ENCODE data around the gene GRIA1.

GRIA1 gene

GRCh38 chr5:153748823-153749222 is 258.4 kb downstream of the GRIA1 start:
- no peak for DNase-seq (ENCODE audit: low read depth)
- H3K4me3 ChIP-seq (ENCODE audit: low read depth, low read length) = no peak overlapping the region

GRCh38 chr5:153749960-153750359 is 259.5 kb downstream of the GRIA1 start:
- no peak overlapping the region for H3K4me3 ChIP-seq (ENCODE audit: low read depth, low read length)
- DNase-seq (ENCODE audit: low read depth) = no peak

DNA sequence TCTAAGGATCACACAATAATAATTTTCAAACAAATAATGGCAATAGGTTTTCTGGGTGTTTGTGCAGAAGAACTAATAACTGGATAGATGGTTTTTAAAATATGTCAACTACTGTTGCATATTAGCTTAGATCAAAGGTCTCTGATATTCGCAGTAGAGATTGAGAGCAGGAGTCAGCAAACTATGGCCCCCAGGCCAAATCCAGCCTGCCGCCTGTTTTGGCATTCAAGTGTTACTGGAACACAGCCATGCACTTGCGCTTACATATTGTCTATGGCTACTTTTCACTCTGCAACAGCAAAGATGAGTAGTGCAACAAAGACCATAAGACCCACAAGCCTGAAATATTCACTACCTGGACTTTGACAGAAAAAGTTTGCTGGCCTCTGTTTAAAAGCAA is 260.8 kb downstream of the GRIA1 start:
- no peak for DNase-seq (ENCODE audit: low read depth)
- no peak overlapping the region for H3K4me3 ChIP-seq (ENCODE audit: low read depth, low read length)

DNA sequence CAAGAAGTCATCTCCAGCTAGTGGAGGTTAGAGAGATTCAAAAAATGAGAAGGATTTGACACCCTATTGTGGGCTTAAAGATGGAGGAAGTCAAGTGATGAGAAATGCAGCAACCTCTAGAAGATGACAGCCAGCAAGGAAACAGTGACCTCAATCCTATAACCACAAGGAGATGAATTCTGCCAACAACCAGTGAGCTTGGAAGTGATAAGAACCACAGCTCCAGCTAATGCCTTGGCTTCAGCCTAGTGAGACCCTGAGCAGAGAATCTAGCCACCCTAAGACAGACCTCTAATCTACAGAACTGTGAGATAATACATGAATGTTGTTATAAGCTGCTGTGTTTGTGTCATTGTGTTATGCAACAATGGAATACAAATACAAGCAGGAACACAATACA is 262.4 kb downstream of the GRIA1 start:
- DNase-seq (ENCODE audit: low read depth) = no peak
- no peak overlapping the region for H3K4me3 ChIP-seq (ENCODE audit: low read depth, low read length)

- no peak overlapping the region for H3K4me3 ChIP-seq (ENCODE audit: low read depth, low read length)
- DNase-seq (ENCODE audit: low read depth) = no peak
Measured at GRCh38 chr5:153753645-153754432, 263.4 kb downstream of the GRIA1 start.

- no peak for DNase-seq (ENCODE audit: low read depth)
- H3K4me3 ChIP-seq (ENCODE audit: low read depth, low read length) = no peak overlapping the region
Measured at GRCh38 chr5:153755913-153756500, 265.5 kb downstream of the GRIA1 start.

DNA sequence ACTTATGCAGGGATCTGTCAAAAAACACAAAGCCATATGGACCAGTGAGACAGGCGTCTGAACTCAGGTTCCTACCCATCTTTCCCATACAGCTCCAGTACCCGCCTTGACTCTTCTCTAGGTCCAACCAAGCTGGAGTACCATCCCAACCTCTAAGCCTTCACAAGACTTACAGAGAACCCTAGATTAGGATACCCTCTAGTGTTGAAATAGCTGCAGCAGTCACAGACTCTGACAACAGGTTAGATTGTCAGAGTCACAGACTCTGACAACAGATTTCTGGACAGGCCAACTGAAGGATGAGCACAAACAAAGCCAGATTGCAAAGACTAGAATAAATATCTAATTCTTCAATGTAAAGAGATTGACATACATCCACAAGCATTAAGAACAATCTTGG is 266.1 kb downstream of the GRIA1 start:
- no peak overlapping the region for H3K4me3 ChIP-seq (ENCODE audit: low read depth, low read length)
- no peak for DNase-seq (ENCODE audit: low read depth)

GRCh38 chr5:153765987-153766386 is 275.5 kb downstream of the GRIA1 start:
- DNase-seq (ENCODE audit: low read depth) = no peak
- no peak overlapping the region for H3K4me3 ChIP-seq (ENCODE audit: low read depth, low read length)

- no peak for DNase-seq (ENCODE audit: low read depth)
Measured at GRCh38 chr5:153767221-153768188, 277.0 kb downstream of the GRIA1 start.

DNA sequence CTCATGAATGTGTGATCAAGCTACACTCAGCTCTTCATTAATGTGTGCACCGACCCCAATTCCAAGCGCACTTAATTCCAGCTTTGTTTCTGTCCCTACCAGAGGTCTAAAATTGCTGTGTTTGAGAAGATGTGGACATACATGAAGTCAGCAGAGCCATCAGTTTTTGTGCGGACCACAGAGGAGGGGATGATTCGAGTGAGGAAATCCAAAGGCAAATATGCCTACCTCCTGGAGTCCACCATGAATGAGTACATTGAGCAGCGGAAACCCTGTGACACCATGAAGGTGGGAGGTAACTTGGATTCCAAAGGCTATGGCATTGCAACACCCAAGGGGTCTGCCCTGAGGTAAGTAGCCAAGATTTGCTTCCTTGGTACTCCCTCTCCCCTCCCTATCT is 279.6 kb downstream of the GRIA1 start:
- no peak for DNase-seq (ENCODE audit: low read depth)
- H3K4me3 ChIP-seq (ENCODE audit: low read depth, low read length) = no peak overlapping the region

More at GRCh38 chr5:153767221-153768188, 277.0 kb downstream of the GRIA1 start:
- no peak overlapping the region for H3K4me3 ChIP-seq (ENCODE audit: low read depth, low read length)

GRCh38 chr5:153774686-153775085 is 284.2 kb downstream of the GRIA1 start:
- H3K4me3 ChIP-seq (ENCODE audit: low read depth, low read length) = no peak overlapping the region
- DNase-seq (ENCODE audit: low read depth) = no peak

DNA sequence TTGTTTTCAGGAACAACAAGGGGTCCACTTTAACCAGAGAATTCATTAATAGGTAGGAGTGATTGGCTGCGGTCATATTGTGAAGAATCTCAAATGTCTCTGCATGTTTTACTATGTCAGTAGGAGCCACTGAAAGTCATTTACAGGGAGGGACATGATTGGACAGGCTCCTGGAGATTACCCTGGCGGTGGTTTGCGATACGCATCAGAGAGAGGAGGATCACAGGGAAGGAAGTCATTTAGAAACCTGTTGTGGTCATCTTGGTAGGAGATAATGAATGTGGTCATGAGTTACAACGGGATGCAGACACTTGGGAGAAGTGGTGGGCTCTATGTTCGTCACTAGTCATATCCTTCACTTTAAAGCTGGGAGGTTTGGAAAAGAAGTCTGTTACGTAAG is 285.5 kb downstream of the GRIA1 start:
- no peak for DNase-seq (ENCODE audit: low read depth)
- no peak overlapping the region for H3K4me3 ChIP-seq (ENCODE audit: low read depth, low read length)

DNA sequence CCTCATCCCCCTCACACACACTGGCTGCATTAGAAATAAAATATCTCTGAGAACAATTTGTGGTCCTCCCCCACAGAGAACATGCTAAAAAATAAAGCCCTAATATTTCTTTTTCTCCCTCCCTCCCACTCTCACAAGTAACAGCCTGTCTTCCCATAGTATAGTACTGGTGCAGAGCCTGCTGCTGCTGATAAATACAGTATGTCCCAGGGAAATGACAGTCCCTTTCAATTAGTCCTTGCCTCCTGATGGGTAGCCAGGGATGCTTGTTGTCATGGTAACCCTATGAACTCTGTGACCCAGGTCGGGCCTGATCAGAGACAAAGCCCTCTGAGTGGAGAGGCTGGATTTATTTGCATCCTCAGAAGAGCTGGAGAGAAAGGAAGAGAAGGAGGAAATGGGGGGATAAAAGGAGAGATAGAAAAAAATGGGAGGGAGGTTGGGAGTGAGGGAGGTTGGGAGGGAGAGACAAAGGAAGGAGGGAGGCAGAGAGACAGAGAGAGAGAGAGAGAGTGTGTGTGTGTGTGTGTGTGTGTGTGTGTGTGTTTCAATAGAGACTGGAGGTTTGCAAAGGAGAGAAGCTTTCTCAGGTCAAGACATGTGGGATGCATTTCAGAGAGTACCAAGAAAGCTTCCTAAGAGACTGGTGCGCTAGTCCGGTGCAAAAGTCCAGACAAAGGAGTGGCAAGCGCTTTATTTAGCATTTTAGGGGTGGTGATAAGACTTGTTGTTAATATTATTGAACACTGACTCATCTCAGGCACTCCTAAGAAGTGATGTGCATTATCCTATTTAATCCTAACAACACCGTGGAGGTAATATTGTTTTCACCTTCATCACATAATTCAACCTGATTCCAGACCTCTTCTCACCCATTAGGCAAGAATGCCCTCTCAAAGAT is 287.5 kb downstream of the GRIA1 start:
- H3K4me3 ChIP-seq (ENCODE audit: low read depth, low read length) = no peak overlapping the region
- no peak for DNase-seq (ENCODE audit: low read depth)

- no peak for DNase-seq (ENCODE audit: low read depth)
- H3K4me3 ChIP-seq (ENCODE audit: low read depth, low read length) = no peak overlapping the region
Measured at GRCh38 chr5:153779836-153780235, 289.4 kb downstream of the GRIA1 start.

GRCh38 chr5:153780876-153781705 is 290.6 kb downstream of the GRIA1 start:
- no peak for DNase-seq (ENCODE audit: low read depth)
- no peak overlapping the region for H3K4me3 ChIP-seq (ENCODE audit: low read depth, low read length)

DNA sequence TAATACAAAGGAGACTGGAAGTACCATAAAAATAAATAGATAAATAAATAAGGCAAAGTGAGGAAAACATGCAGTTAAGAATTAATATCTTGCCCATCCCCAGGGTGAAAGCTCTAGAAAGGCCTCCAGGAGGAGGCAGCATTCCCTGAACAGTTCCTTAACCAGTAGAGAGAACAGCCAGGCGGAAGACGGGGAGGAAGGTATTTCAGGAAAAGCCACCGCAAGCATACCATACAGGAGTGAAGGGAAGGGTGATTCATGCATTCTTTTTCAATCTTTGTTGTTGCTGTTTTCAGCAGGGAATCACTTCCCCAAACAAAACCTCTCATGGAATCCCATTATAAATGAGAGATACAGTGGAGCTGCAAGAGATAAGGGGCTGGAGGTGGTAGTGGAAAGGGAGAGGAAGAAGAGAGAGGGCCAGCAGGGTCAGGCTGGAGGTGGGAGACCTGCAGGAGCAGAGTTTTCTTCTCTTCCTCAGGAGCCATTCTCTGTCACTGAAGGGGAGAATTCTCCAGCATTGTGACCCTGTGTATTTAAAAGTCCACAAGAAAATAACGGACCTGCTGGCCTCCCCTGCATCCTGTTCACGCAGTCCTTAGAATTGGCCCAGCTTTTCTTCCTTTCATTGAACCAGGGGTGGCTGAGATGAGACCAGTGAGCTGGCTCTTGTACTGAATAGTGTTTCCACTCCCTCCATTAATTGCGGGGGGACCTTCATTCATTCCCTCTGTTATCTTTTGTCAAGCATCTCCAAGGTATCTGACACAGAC is 292.3 kb downstream of the GRIA1 start:
- DNase-seq (ENCODE audit: low read depth) = no peak

DNA sequence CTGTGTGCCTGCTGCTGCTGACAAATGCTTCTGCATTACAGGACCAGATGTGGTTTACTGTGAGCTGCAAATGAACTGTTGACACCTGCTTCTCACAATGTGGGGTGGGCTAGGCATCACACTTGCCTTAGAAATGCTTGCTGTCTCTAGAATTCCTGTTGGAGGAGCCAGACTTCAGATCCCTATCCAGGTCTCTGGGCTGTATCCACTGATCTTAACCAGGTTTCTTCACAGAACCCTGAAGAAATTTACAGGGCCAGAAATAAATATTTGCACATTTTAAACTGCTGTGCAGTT is 292.8 kb downstream of the GRIA1 start:
- no peak for DNase-seq (ENCODE audit: low read depth)
- H3K4me3 ChIP-seq (ENCODE audit: low read depth, low read length) = no peak overlapping the region

More for the DNA sequence above, 292.3 kb downstream of the GRIA1 start:
- no peak overlapping the region for H3K4me3 ChIP-seq (ENCODE audit: low read depth, low read length)

DNA sequence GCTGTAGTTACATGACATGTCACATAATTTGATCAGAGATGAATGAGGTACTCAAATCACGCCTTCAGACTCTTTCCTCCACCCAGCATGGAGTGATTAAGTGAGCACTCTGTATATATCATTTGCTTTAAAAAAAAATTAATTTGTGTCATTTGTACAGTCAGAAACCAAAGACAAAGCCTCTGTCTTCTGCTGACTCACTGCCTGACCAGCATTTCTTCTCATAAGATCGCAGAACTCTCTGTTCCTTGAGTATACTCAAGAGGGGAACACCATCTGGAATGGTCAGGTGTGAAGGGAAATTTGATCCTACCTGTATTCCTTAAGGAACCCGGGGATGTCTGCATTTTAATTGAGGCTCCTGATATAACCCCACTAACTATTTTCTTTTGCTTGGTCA is 293.8 kb downstream of the GRIA1 start:
- no peak overlapping the region for H3K4me3 ChIP-seq (ENCODE audit: low read depth, low read length)
- DNase-seq (ENCODE audit: low read depth) = no peak
